ENCODE results near the gene PDIA5.
"Not testable (repeated sequence)": the region's sequence is repeated elsewhere in the genome, so short reads cannot be mapped to it uniquely, and the experiment has no call there.

- TF ChIP-seq CTCF (IDR thresholded peaks at IDR 0.05); EZH2 (IDR thresholded peaks at IDR 0.05; ENCODE audit: borderline replicate concordance, insufficient read depth, low read depth, low read length, poor library complexity, severe bottlenecking): not testable (repeated sequence)
Measured at GRCh38 chr3:123112656-123113055, 45.8 kb downstream of the PDIA5 start.
